DMS 273 (cell line): Measurements from ENCODE around the gene LAMC3.
A peak's percentile ranks its signal among the peaks of the same experiment; 100 is the strongest.
"Not testable (repeated sequence)": the region's sequence is repeated elsewhere in the genome, so short reads cannot be mapped to it uniquely, and the experiment has no call there.

Experiments
- DNase-seq: peaks from one replicate; lab custom pipeline; 2025; ENCODE audit not compliant: unreplicated experiment; lab: John Stamatoyannopoulos, UW

LAMC3 gene

DNA sequence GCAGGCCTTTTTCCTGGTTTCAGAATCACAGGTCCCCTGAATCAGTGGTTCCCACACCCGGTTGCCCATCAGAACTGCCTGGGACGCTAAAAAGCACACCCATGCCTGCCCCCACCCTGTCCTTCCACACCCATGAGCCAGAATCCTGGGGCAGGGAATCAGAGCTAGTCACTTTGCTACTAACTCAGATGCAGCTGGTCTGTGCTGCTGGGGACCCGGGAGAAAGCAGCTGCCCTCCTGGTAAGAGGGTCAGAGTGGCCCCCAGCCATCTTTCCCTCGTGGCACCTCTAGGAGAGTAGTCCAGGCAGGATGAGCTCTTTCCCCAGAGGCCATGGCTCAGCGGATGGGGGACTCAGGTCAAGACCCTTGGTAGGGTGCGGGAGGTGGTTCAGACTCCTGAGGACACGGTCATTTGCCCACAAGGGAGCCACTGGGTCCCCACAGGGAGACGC lies 105.1 kb downstream of the LAMC3 start:
- DNase-seq: no peak

DNA sequence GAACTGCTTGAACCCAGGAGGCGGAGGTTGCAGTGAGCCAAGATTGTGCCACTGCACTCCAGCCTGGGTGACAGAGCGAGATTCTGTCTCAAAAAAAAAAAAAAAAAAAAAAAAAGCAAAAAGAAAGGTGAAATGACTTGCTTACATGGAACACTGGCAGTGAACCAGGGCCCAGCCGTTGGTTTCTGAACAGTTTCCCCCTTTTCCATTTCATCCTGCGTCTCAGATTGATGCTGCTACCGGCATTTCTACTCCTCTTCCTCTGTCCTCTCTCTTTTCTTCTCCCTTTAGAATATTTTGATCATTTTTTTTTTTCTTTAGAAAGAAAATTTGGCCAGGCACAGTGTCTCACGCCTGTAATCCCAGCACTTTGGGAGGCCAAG lies 106.4 kb downstream of the LAMC3 start:
- not testable (repeated sequence) for DNase-seq

DNA sequence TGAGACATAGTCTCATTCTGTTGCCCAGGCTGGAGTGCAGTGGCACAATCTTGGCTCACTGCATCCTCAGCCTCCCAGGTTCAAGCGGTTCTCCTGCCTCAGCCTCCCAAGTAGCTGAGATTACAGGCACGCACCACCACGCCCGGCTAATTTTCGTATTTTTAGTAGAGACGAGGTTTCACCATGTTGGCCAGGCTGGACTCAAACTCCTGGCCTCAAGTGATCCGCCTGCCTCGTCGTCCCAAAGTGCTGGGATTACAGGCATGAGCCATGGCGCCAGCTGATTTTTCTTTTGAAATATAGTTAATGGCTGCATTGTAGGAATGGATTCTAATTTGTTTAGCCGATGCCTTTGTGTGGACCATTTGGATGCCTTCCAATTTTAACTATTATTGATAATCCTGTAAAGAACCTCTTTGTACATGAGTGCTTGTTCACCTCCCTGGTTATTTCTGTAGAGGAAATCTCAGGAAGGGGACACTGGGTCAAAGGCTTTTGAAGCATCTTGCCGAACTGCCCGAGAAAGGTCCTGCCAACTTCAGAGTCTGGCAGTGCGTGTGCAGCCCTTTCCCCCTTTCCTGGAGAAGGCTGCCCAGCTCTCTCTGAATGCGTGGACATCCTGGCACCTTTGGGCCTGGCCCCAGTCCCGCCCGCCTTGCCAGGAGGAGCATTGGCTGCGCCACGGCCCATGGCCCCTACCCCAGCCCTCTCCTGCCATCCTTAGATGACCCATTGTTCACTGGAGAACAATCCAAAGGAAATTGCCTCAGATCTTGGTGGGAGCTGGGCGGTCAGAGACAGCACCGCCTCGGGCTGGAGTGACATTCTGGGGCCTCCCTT lies 107.5 kb downstream of the LAMC3 start:
- DNase-seq: no peak

DNA sequence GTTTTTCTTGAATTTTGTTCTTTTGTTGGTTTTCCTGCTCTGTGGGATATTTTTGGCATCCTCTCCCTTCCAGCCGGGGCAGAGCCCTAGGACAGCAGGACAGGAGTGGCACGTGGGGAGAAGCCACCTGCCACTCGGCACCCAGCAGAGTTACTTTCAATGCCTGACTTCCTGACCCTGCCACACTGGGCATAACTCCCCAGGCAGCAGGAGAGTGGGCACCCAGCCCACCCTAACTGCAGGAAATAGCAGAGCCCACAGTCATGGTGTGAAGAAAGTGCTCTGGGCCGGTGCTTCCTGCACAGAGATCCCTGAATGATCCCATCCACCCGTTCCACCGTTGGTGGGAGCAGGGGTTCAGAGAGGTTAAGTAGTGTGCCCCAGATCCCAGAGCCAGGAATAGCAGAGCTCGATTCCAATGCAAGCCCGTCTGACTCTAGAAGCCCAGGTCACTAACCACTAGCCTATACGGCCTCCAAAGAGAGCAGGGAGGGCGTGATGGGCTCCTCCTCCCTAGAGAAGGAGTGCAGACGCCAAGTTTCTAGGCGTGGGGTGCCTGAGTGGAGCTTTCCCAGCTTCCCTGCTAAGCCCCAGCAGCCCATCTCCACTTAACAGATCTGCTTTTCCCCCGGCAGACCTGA lies 108.3 kb downstream of the LAMC3 start:
- no peak for DNase-seq

DNA sequence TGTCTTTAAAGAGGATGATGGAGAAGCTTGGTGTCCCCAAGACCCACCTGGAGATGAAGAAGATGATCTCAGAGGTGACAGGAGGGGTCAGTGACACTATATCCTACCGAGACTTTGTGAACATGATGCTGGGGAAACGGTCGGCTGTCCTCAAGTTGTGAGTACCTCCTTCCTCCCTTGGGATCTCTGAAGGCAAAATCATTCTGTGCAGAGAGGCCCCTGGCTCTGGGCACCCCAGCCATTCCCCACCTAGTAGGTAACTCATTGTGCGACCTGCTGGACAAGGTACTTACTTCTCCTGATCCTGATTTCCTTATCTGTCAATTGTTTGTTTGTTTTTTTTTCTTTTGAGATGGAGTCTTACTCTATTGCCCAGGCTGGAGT lies 108.8 kb downstream of the LAMC3 start:
- no peak for DNase-seq

DNA sequence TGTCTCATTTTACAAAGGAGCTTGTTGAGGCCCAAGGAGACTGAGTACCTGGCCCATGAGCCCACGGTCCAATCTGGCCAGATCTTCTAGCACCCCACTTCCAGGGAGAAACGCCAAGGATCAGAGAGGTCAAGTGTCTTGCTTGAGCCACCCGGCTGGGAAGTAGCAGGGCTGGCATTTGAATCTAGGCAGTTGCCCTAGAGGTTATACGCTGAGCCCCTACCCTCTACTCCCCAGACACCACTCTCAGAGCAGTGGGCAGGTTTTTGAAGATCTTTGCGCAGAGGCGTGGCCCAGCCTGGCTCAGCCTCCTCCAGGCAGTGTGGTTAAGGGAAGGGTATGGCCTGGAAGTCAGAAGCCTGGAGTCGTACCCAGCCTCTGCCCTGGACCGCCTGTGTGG lies 110.6 kb downstream of the LAMC3 start:
- DNase-seq: no peak

DNA sequence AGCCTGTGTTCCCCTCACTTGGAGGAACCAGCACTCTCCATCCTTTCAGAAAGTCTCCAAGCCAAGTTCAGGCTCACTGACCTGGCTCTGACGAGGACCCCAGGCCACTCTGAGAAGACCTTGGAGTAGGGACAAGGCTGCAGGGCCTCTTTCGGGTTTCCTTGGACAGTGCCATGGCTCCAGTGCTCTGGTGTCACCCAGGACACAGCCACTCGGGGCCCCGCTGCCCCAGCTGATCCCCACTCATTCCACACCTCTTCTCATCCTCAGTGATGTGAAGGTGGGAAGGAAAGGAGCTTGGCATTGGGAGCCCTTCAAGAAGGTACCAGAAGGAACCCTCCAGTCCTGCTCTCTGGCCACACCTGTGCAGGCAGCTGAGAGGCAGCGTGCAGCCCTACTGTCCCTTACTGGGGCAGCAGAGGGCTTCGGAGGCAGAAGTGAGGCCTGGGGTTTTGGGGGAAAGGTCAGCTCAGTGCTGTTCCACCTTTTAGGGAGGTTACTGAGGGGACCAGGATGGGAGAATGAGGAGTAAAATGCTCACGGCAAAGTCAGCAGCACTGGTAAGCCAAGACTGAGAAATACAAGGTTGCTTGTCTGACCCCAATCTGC lies 111.8 kb downstream of the LAMC3 start:
- DNase-seq: no peak

DNA sequence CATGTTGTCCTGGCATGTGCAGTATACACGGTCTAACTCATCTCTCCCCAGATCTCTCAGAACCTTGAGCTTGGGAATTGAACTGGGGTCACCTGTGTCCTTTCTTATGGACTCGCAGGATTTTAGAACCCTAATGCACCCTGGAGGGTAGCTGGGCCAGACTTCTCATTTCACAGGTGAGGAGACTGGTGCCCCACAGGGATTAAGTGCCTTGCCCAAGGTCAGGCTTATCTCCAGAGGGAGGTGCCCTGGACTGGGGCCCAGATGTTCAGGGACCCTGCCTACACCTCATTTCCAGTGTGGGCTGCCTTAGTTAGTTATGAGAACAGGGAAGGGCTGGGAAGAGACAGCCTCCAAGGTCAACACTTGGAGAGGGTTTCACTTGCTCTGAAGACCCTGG lies 112.4 kb downstream of the LAMC3 start:
- DNase-seq: no peak

DNA sequence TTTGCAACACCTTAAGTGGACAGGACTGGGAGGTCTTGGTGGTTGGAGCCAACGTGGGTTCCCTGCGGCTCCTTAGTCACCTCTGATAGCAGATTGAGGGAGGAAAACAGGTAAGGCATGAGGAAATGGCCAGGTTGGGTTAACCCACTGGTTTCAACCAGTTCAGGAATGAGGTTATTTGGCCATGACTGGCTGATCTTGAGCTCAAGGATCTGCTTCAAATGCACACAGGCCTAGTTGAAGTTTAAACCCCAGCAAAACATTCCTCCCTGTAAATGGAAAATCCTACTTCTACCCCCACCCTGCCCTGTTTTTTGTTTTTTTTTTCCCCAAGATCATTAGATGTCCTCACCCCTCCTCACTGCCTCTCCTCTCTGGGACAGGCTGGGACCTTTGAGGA lies 113.2 kb downstream of the LAMC3 start:
- no peak for DNase-seq

DNA sequence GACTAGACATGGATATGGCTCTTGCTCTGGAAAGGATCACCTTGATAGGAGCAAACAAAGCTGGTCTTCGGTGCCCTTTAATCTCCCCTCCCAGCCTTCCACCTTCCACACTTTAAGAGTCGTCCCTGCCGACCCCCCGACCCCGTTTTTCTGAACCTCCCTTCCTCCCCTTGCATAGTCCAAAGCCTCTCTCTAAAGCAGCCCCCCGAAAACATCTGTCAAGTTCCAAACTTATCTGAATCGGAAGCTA lies 116.0 kb downstream of the LAMC3 start:
- DNase-seq: no peak

DNA sequence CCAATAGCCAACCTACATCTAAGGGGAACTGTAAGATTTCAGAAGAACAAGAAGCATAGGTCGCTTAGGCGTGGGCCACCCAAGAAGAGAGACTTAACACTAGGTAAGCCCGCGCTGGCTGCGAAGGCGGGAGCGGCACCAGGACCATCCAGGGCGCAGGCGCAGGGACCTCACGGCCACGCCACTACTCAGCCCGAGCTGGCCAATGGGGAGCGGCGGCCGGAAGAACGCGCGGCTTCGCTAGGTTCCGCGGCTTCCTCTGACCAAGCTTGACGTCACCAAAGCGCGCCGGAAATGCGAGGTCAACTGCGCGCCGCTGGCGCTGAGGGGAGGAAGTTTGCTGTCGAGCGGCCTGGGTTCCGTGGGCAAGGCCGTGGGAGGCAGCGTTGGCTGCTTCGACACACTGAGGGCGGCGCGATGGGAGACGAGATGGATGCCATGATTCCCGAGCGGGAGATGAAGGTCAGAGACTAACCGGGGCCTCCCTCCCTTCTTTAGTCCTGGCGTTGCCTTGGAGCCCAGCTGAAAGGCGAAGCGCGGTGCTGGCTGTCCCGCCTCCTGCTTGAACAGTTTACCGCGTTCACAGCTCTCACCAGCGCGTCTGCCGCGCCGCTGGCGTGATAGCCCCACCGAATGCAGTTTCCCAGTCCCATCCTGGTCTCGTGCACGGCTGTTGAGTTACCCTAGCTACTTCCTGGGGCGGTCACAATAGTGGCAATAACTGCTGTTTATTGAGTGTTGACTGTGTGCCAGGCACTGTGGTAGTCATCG lies 116.5 kb downstream of the LAMC3 start, which contains the start of gene NUP214:
TSS of gene NUP214 (plus strand) at position 299 of the 771 bp plus-strand sequence. CDS start at position 418, 119 bp downstream.
- peak; percentile 99 for DNase-seq

DNA sequence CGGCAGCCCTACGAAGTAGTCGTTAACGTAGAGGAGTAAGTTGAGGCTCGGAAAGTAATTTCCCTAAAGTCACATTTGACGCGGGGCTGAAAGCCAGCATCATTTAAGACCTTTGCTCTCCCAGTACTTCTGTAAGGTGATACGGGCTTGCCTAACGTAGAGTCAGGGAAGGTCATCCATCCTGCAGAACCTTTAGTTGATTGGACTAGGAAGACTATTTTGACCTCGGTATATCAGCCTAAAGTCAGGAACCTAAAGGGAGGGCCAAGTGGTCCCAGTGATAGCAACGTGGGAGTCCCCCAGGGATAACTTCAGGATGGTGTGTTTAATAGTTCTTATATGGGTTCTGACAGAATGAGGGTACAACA lies 117.1 kb downstream of the LAMC3 start:
- DNase-seq: no peak

DNA sequence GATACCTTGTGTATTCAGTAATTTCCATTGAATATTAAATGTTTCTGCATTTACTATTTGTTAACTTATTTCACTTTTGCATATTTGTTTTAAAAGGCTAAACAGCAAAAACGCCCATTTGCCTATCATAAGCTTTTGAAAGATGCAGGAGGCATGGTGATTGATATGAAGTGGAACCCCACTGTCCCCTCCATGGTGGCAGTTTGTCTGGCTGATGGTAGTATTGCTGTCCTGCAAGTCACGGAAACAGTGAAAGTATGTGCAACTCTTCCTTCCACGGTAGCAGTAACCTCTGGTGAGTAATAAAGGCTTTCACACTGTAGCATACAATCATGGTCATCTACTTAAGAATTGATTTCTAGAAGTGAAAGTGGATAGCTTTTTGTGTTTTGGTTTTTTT lies 120.2 kb downstream of the LAMC3 start:
- no peak for DNase-seq

DNA sequence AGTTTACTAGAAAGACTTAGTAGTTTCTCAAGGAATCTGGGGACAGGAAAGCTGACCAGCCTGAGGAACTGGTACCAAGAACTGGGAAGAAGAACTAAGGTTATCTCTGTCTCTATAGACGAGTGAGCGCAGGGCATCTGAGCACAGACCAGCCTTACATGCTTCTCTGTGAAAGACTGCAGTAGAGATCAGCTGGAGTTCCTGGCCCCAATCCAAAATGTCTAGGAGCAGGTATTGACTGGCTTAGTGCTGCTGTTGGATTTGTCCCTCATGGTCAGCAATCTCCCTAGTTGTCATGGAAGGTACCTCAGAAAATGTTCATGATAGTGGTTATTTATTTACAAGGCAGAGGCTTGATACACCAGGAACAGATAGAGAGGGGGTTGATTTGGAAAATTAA lies 129.7 kb downstream of the LAMC3 start:
- peak; percentile 35 for DNase-seq

DNA sequence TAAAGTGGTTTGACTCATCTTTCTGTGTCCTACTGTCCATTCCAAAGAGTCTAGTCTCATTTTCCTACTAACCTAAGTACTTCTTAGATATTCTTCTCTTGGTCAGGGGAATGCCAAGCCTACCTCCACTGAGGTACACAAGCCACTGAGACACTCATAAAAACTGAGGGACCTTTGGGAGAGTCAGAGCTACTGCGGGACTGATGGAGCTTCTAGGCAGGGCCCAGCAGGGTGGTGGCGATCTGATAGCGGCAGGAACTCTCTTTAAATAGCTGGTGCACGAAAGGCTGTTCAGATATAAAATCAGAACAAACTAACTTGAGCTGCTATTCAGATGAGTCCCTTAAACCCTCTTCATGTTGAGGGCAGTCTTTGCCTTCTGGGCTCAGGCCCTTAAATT lies 131.1 kb downstream of the LAMC3 start:
- no peak for DNase-seq

DNA sequence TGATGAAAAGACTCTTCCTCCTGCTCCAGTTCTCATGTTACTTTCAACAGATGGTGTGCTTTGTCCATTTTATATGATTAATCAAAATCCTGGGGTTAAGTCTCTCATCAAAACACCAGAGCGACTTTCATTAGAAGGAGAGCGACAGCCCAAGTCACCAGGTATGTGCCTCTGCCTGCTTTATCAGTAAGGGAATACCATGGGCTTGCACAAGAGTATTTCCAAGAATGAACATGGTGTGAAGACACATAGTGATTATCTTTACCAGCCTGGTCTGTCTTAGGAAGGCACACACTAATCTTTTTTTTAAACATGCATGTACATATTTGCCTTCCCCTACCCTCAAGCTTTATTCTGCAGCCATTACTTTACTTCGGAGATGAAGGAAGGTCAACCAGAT lies 131.6 kb downstream of the LAMC3 start:
- no peak for DNase-seq

DNA sequence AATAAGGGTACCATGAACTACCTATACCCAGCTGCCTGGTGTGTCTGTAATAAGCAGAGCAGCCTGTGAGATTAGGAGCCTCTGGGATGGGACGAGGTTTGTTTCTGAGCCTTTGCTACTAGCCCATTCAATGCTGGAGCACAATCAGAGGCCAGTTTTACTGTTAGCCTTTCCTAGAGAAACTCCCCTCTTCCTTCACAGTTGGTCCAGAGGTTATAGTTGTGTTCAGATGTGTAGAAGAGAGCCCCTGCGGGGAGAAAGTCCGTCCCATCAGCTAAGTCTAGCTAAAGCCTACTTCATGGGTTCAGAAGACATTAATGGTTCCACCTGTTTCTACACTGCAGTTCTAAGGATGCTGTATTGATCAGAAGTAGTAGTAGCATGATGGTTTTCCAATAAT lies 133.2 kb downstream of the LAMC3 start:
- DNase-seq: no peak
